ENCODE results near the gene CRELD2. TPM values are rescaled to one million over a fixed set of nuclear protein-coding genes. Genes with fewer than 3 reads are reported as not detected.

CRELD2 gene
- total RNA-seq, 6 experiments from 2014 or later: 67.9 to 86.8 (median 78.5) TPM

GRCh38 chr22:49887702-49888101 lies 30.7 kb upstream of the CRELD2 start:
- Mint-ChIP-seq H3K4me1 (ENCODE audit: low read depth) (peaks cover 9% of the 10 kb centered on the region), H3K4me3 (no peak overlapping the region), H3K36me3 (ENCODE audit: low read depth) (peaks cover 89% of the 10 kb centered on the region), H3K9me3 (peaks cover 31% of the 10 kb centered on the region), H3K27me3 (ENCODE audit: insufficient read depth) (no peaks in the 10 kb centered on the region), H3K27ac (no peak overlapping the region)
- DNase-seq: no peak
- TF ChIP-seq CTCF (IDR thresholded peaks at IDR 0.05): no peak

GRCh38 chr22:49889071-49889470 lies 29.4 kb upstream of the CRELD2 start:
- Mint-ChIP-seq H3K36me3 (ENCODE audit: low read depth) (peaks cover 88% of the 10 kb centered on the region), H3K4me1 (ENCODE audit: low read depth) (no peaks in the 10 kb centered on the region), H3K9me3 (peaks cover 27% of the 10 kb centered on the region), H3K4me3 (no peak overlapping the region), H3K27me3 (ENCODE audit: insufficient read depth) (peaks cover under 1% of the 10 kb centered on the region; the same call in 1 of the 2 replicates), H3K27ac (no peak overlapping the region)
- no peak for TF ChIP-seq CTCF (IDR thresholded peaks at IDR 0.05)
- DNase-seq: no peak

- Mint-ChIP-seq H3K36me3 (ENCODE audit: low read depth) (peaks cover 64% of the 10 kb centered on the region), H3K4me1 (ENCODE audit: low read depth) (0 out of 2 replicates have a peak, but pooled peaks cover 5% of the 10 kb centered on the region), H3K4me3 (no peak overlapping the region), H3K9me3 (peaks cover 27% of the 10 kb centered on the region), H3K27me3 (ENCODE audit: insufficient read depth) (peaks cover 2% of the 10 kb centered on the region), H3K27ac (no peak overlapping the region)
- DNase-seq: no peak
- TF ChIP-seq CTCF (IDR thresholded peaks at IDR 0.05): no peak
Observed at GRCh38 chr22:49892226-49892899, 26.1 kb upstream of the CRELD2 start.

GRCh38 chr22:49893025-49893424 lies 25.4 kb upstream of the CRELD2 start:
- H3K4me3 Mint-ChIP-seq: no peak overlapping the region
- H3K27ac Mint-ChIP-seq: no peak overlapping the region
- 0 out of 2 replicates have a peak, but pooled peaks cover 5% of the 10 kb centered on the region for H3K4me1 Mint-ChIP-seq (ENCODE audit: low read depth)
- peaks cover 2% of the 10 kb centered on the region for H3K27me3 Mint-ChIP-seq (ENCODE audit: insufficient read depth)
- H3K9me3 Mint-ChIP-seq: peaks cover 24% of the 10 kb centered on the region
- TF ChIP-seq CTCF (IDR thresholded peaks at IDR 0.05): no peak
- DNase-seq: no peak
- H3K36me3 Mint-ChIP-seq (ENCODE audit: low read depth): peaks cover 59% of the 10 kb centered on the region

GRCh38 chr22:49894322-49895054 lies 23.9 kb upstream of the CRELD2 start:
- DNase-seq: no peak
- peaks cover 19% of the 10 kb centered on the region for H3K9me3 Mint-ChIP-seq
- H3K4me1 Mint-ChIP-seq (ENCODE audit: low read depth): 0 out of 2 replicates have a peak, but pooled peaks cover 5% of the 10 kb centered on the region
- no peak overlapping the region for H3K27ac Mint-ChIP-seq
- no peak for TF ChIP-seq CTCF (IDR thresholded peaks at IDR 0.05)
- H3K36me3 Mint-ChIP-seq (ENCODE audit: low read depth): peaks cover 44% of the 10 kb centered on the region
- peaks cover 2% of the 10 kb centered on the region for H3K27me3 Mint-ChIP-seq (ENCODE audit: insufficient read depth)
- no peak overlapping the region for H3K4me3 Mint-ChIP-seq

All from HFFc6 (cell line).